HG02973 (cell line): ENCODE measurements around the gene PYCR2.

Source experiments
- ATAC-seq: cut with Tn5 transposase; IDR thresholded peaks from one replicate; pipeline ENCODE4 v1.9.1; 2021; ENCODE audit warnings: moderate library complexity; ENCODE audit not compliant: unreplicated experiment

The PYCR2 gene

GRCh38 chr1:225880222-225880588 is 43.8 kb downstream of the PYCR2 start:
- no peak for ATAC-seq

GRCh38 chr1:225879521-225880221 is 44.4 kb downstream of the PYCR2 start:
- ATAC-seq: no peak

DNA sequence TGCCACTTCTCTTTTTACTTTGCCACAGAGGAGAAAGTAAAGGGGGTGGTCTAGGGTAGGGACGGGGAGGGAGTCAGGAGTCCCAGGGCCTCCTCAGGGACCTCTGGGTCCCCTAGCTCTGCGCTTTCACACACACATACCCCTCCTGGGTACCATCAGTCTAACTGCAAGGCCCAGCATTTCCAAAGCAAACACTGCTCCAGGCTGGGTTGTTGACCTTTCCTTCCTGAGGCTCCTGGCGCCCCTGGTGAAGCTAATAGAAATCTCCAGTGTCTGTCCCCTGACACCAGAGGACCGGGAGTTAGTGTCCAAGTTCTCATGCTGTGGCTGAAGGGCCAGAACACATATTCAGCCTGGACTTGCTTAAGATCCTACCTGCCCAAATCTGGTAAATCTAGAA is 45.8 kb downstream of the PYCR2 start:
- no peak for ATAC-seq

- no peak for ATAC-seq
Measured at GRCh38 chr1:225877580-225877979, 46.5 kb downstream of the PYCR2 start.

GRCh38 chr1:225876900-225877510 is 47.0 kb downstream of the PYCR2 start:
- no peak for ATAC-seq

DNA sequence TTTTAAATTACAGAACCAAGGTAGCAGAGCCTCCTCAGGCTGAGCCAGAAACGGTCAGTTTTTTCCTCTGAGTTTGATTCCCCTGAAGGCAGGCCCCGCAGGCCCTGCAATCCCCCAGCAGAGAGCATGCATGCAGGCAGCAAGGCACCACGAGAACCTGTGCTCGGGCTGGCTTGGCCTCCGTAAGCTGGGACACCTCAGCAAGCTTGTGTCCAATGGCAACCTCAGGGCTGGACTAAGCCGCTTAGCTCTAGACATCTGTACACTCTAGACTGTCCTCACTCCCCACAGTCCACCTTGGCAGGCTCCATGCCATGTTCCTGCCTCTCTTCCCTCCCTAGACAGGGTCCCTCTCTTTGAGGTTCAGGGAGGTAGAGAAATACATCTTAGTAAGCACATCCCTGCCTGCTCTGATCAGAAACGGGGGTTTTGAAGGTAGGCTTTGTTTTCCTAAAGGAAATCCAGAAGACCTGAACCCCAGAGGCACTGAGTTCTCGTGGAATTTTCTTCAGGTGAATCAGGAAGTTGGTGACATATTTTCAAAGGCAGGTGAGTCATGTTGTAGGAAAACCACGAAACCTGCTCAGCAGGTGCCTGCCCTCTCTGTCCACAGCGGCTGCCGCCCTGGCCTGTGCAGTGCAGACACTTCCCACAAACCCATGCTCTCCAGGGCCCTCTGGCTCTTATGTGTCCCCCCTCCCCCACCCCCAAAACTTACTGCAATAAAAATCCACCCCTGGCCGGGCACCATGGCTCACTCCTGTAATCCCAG is 48.8 kb downstream of the PYCR2 start:
- ATAC-seq: no peak

- ATAC-seq: no peak
Measured at GRCh38 chr1:225874431-225874830, 49.6 kb downstream of the PYCR2 start.

DNA sequence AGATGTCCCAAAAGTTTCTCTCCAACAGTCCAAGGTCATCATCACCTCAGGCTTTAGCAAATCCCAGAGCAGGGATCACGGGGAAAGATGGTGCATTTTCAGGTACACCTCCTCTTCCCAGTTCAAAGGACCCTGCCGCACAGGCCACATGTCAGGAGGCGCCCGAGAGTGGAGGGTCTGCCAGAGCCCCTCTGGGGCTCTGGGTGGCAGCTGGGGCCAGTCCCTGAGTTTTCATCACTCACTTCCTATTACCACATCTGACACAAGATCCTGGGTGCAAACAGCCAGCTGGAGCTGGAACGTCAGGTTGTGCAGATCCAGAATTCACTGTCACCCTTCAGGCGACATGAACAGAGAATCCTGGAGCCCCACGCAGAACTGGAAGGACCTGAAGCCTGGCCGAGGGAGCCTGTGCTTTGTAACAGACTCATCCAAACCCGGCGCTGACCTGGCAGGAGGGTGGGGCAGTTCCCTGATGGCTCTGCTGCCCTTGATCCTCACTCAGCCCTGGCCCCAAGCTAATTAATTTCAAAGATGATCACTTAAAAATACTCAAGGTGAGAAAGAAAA is 50.7 kb downstream of the PYCR2 start:
- ATAC-seq: no peak

DNA sequence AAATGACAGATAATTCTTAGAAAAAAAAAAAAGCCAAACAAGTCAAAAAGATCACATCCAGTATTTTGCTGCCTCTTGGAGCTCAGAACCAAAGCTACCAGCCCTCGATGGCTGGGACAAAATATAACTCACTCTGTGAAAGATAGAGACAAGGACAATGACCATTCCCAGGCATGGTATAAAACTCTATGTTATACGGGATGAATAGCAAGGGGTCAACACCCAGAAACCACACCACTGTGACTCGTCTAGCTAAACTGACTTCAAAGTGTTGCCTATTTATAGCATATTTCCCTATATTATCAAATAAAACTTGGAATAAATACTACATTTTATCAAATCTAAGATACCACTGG is 52.0 kb downstream of the PYCR2 start:
- no peak for ATAC-seq

- no peak for ATAC-seq
Measured at GRCh38 chr1:225871359-225872074, 52.5 kb downstream of the PYCR2 start.

DNA sequence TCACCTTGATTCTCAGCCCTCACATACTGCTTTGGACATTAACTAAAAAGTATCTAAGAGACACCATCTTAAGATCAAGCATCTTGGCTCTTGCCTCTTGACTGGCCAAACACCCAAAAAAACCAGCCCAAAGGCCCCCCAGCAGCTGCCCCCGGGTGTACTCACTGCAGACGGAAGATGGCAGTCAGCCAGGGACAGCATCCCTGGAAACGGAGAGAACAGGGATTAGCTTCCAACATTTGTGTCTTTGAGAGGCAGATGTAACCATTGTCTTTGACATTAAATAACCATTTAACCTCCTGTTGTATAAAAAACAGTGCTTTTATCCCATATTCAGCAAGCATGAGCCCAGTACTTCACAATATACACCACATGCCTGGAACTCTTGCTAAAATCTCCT is 53.1 kb downstream of the PYCR2 start:
- no peak for ATAC-seq
